Measurements from ENCODE around the gene CTXND2. TPM values are rescaled to one million over a fixed set of nuclear protein-coding genes. Genes with fewer than 3 reads are reported as not detected.
A peak's percentile ranks its signal among the peaks of the same experiment; 100 is the strongest.
"Not testable (repeated sequence)": the region's sequence is repeated elsewhere in the genome, so short reads cannot be mapped to it uniquely, and the experiment has no call there.

The CTXND2 gene
- total RNA-seq, 1 donor = not detected

DNA sequence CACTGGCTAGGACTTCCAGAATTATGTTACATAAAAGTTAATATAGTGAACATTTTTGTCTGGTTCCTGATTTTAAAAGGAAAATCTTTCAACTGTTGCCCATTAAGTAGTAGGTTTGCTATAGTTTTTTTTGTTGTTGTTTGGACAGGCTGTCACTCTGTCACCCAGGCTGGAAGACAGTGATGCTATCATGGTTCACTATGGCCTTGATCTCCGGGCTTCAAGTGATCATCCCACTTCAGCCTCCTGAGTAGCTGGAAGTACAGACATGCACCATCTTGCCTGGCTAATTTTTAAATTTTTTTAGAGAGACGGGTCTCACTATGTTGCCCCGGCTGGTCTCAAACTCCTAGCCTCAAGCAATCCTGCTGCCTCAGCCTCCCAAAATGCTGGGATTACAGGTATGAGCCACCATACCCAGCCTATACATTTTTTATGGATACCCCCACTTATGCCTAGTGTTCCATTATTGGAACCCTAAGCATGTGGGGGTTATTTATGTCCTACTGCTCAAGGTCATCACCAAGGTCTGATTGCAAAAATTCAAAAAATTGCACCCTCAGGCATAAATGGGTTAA, 6.5 kb downstream of the CTXND2 start:
- TF ChIP-seq, protein P1, sequence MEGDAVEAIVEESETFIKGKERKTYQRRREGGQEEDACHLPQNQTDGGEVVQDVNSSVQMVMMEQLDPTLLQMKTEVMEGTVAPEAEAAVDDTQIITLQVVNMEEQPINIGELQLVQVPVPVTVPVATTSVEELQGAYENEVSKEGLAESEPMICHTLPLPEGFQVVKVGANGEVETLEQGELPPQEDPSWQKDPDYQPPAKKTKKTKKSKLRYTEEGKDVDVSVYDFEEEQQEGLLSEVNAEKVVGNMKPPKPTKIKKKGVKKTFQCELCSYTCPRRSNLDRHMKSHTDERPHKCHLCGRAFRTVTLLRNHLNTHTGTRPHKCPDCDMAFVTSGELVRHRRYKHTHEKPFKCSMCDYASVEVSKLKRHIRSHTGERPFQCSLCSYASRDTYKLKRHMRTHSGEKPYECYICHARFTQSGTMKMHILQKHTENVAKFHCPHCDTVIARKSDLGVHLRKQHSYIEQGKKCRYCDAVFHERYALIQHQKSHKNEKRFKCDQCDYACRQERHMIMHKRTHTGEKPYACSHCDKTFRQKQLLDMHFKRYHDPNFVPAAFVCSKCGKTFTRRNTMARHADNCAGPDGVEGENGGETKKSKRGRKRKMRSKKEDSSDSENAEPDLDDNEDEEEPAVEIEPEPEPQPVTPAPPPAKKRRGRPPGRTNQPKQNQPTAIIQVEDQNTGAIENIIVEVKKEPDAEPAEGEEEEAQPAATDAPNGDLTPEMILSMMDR (IDR thresholded peaks at IDR 0.05; ENCODE audit: extremely low read depth, low read depth, low read length) = no peak
- Histone ChIP-seq H4K20me1 (ENCODE audit: insufficient read depth, low read length) (no peaks in the 10 kb centered on the region), H3K27me3 (ENCODE audit: insufficient read depth, low read length) (no peaks in the 10 kb centered on the region), H3K4me3 (ENCODE audit: insufficient read depth, low read length) (no peak overlapping the region), H2AFZ (ENCODE audit: low read length) (no peak overlapping the region), H3K9me3 (ENCODE audit: low read depth, low read length) (no peaks in the 10 kb centered on the region), H3K36me3 (ENCODE audit: insufficient read depth, low read length) (no peaks in the 10 kb centered on the region), H3K79me2 (ENCODE audit: insufficient read depth, low read length) (no peaks in the 10 kb centered on the region), H3K27ac (ENCODE audit: low read depth, low read length) (no peak overlapping the region), H3K4me1 (ENCODE audit: insufficient read depth, low read length) (peaks cover 7% of the 10 kb centered on the region), H3K4me2 (ENCODE audit: insufficient read depth, low read length) (no peak overlapping the region)
- no peak for DNase-seq (ENCODE audit: insufficient read length, low spot score, missing footprints)

DNA sequence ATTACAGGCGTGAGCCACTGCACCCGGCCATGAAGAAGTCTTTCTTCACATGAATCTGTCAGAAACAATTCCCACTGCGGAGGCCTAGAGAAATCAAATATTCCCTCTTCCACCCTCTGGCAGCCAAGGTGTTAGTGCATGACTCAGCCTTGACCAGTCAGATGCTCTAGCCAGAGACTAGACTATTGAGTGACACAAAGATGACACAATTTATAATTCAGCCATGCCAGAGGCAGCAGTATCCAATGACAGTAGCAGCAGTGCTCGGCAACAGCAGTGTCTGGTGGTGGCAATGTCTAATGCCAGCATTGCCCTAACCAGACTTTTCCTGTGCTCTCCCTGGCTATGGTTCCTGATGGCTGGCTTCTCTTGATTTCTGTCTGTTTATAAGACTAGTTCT, 8.7 kb downstream of the CTXND2 start:
- Histone ChIP-seq H3K4me3 (ENCODE audit: insufficient read depth, low read length) (no peak overlapping the region), H2AFZ (ENCODE audit: low read length) (peak overlapping the region; percentile 50), H3K4me2 (ENCODE audit: insufficient read depth, low read length) (peak overlapping the region; percentile 28), H3K27ac (ENCODE audit: low read depth, low read length) (no peak overlapping the region), H3K36me3 (ENCODE audit: insufficient read depth, low read length) (no peaks in the 10 kb centered on the region), H3K27me3 (ENCODE audit: insufficient read depth, low read length) (no peaks in the 10 kb centered on the region), H3K4me1 (ENCODE audit: insufficient read depth, low read length) (peaks cover 7% of the 10 kb centered on the region), H3K9me3 (ENCODE audit: low read depth, low read length) (no peaks in the 10 kb centered on the region), H4K20me1 (ENCODE audit: insufficient read depth, low read length) (no peaks in the 10 kb centered on the region), H3K79me2 (ENCODE audit: insufficient read depth, low read length) (no peaks in the 10 kb centered on the region)
- TF ChIP-seq, protein P1 (IDR thresholded peaks at IDR 0.05; ENCODE audit: extremely low read depth, low read depth, low read length) = no peak
- DNase-seq (ENCODE audit: insufficient read length, low spot score, missing footprints) = peak; percentile 37

DNA sequence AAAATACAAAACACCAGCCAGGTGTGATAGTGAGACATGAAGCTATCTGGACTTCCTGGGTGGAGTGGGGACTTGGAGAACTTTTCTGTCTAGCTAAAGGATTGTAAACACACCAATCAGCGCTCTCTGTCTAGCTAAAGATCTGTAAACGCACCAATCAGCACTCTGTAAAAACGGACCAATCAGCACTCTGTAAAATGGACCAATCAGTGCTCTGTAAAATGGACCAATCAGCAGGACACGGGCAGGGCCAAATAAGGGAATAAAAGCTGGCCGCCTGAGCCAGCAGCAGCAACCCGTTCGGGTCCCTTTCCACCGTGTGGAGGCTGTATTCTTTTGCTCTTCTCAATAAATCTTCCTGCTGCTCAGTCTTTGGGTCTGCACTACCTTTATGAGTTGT, 12.9 kb downstream of the CTXND2 start:
- H3K27me3 ChIP-seq (ENCODE audit: insufficient read depth, low read length); H3K4me2 ChIP-seq (ENCODE audit: insufficient read depth, low read length); H3K4me3 ChIP-seq (ENCODE audit: insufficient read depth, low read length); H3K4me1 ChIP-seq (ENCODE audit: insufficient read depth, low read length); H3K36me3 ChIP-seq (ENCODE audit: insufficient read depth, low read length); H4K20me1 ChIP-seq (ENCODE audit: insufficient read depth, low read length); H3K79me2 ChIP-seq (ENCODE audit: insufficient read depth, low read length); H3K9me3 ChIP-seq (ENCODE audit: low read depth, low read length); H3K27ac ChIP-seq (ENCODE audit: low read depth, low read length); H2AFZ ChIP-seq (ENCODE audit: low read length); DNase-seq (ENCODE audit: insufficient read length, low spot score, missing footprints): not testable (repeated sequence)

DNA sequence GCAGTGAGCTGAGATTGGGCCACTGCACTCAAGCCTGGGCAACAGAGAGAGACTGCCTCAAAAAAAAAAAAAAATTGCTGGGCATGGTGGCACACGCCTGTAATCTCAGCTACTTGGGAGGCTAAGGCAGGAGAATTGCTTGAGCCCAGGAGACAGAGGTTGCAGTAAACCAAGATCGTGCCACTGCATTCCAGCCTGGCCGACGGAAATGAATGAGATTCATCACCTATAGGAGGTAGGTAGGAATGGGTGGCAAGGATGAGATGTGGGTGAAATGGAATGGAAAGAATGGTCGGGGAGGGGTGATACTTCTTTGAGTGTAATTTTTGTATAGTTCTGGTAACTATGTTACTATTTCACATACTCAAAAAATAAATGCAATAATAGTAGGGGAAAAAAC, 15.4 kb downstream of the CTXND2 start:
- TF ChIP-seq, protein P1 (IDR thresholded peaks at IDR 0.05; ENCODE audit: extremely low read depth, low read depth, low read length) = no peak
- no peak overlapping the region for H2AFZ ChIP-seq (ENCODE audit: low read length)
- no peaks in the 10 kb centered on the region for H4K20me1 ChIP-seq (ENCODE audit: insufficient read depth, low read length)
- no peaks in the 10 kb centered on the region for H3K79me2 ChIP-seq (ENCODE audit: insufficient read depth, low read length)
- H3K4me1 ChIP-seq (ENCODE audit: insufficient read depth, low read length) = no peaks in the 10 kb centered on the region
- no peaks in the 10 kb centered on the region for H3K27me3 ChIP-seq (ENCODE audit: insufficient read depth, low read length)
- no peaks in the 10 kb centered on the region for H3K36me3 ChIP-seq (ENCODE audit: insufficient read depth, low read length)
- no peak overlapping the region for H3K4me3 ChIP-seq (ENCODE audit: insufficient read depth, low read length)
- H3K27ac ChIP-seq (ENCODE audit: low read depth, low read length) = no peak overlapping the region
- H3K4me2 ChIP-seq (ENCODE audit: insufficient read depth, low read length) = no peak overlapping the region
- no peak for DNase-seq (ENCODE audit: insufficient read length, low spot score, missing footprints)
- H3K9me3 ChIP-seq (ENCODE audit: low read depth, low read length) = no peaks in the 10 kb centered on the region

Measured in osteoblast (primary cell).